Thyroid gland (tissue), 4 donors: ENCODE measurements around the gene AP4E1.

ENCODE experiments used
- CTCF ChIP-seq, 6 experiments: fragments of 200-600 bp in 3 of 6; fragments of 450-650 bp in 3 of 6; sonication (generic) in 3 of 6; IDR thresholded peaks; one replicate each; pipeline ENCODE4 v1.5.1; 2016 to 2019; ENCODE audit warnings: antibody characterized with exemption in 6 of 6, mild to moderate bottlenecking in 2 of 6, inconsistent platforms in 1 of 6, moderate library complexity in 1 of 6
- POLR2A ChIP-seq, 2 donors: fragments of 450-650 bp; IDR thresholded peaks; one replicate each; pipeline ENCODE4 v1.6.1; 2017; ENCODE audit warnings: antibody characterized with exemption in 2 of 2, mild to moderate bottlenecking in 2 of 2, moderate library complexity in 1 of 2

DNA sequence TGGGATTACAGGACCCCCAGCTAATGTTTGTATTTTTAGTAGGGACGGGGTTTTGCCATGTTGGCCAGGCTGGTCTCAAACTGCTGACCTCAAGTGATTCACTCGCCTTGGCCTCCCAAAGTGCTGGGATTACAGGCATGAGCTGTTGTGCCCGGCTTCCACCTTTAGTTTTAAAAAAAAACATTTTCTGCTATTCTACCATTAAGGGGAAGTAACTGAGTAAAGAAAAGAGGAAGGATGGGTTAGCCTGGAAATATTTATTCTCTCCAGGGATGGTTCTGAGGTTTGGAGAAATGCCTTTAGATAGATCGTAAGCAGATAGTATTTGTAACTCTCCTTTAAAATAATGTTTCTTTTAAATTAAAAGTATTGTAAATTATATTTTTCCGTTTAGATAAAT lies 3.1 kb downstream of the AP4E1 start:
- TF ChIP-seq CTCF (IDR thresholded peaks at IDR 0.05) (no peak), POLR2A (IDR thresholded peaks at IDR 0.05) (no peak)
